Measurements from ENCODE around the gene MPHOSPH9.
A peak's percentile ranks its signal among the peaks of the same experiment; 100 is the strongest.

Gene MPHOSPH9

DNA sequence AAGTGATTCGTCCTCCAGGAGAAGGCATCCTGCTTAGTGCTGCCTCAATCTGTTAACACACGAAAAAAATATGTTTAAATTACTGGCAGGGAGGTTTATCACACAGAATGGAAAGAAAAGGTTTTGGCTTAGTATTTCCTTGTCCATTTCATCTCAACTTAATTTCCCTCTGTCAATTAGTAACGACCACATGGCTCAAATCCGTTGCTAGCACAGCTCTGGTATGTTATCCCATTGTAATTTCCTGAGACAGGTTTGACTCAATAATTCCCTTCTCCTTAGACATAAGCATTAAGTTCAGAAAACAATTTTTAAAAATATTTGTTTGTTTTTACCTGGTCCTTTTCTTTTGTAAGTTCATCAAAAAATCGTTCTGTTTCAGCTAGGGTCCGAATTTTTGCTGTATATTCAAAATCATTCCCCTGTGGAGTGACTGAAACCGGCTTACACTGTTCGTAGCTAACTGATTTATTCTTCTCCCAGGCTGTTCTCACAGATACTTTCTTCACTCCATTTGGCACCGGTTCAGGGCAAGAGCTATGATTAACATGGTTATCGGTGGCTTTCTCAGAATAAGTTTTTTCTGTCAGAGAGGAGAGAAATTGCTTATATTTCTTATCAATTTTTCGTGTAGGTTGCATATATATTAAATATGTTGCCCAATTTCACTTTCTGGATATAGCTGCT is 72.0 kb downstream of the MPHOSPH9 start:
- no peak overlapping the region for H3K4me3 ChIP-seq (replicated peaks in 1 of 2; ENCODE audit: low read depth in 2 of 2, low read length in 2 of 2)
- DNase-seq (ENCODE audit: low read depth in 2 of 2): peak; percentile 25 to 54
- TF ChIP-seq, protein P1, sequence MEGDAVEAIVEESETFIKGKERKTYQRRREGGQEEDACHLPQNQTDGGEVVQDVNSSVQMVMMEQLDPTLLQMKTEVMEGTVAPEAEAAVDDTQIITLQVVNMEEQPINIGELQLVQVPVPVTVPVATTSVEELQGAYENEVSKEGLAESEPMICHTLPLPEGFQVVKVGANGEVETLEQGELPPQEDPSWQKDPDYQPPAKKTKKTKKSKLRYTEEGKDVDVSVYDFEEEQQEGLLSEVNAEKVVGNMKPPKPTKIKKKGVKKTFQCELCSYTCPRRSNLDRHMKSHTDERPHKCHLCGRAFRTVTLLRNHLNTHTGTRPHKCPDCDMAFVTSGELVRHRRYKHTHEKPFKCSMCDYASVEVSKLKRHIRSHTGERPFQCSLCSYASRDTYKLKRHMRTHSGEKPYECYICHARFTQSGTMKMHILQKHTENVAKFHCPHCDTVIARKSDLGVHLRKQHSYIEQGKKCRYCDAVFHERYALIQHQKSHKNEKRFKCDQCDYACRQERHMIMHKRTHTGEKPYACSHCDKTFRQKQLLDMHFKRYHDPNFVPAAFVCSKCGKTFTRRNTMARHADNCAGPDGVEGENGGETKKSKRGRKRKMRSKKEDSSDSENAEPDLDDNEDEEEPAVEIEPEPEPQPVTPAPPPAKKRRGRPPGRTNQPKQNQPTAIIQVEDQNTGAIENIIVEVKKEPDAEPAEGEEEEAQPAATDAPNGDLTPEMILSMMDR (IDR thresholded peaks at IDR 0.05; ENCODE audit: low read depth, low read length): no peak

DNA sequence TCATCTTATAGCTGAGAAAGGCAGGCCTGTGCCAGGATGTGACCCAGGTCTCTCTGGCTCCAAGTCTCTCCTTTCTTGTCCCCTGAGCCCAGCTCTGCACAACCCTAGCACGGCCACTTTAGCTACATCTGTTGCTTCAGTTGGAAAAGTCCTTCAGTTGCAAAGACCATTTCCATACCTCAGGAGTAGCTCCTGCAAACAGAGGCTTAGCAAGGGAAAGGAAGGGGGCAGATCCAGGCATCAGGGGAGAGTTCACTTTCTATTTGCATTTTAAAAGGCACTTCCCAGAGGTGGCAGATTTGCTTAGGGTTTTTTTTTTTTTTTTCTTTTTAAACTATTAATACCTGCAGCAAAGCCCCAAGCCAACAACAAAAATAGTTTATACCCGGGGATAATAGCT is 79.0 kb downstream of the MPHOSPH9 start:
- H3K4me3 ChIP-seq (replicated peaks in 1 of 2; ENCODE audit: low read depth in 2 of 2, low read length in 2 of 2): no peak overlapping the region
- TF ChIP-seq, protein P1 (IDR thresholded peaks at IDR 0.05; ENCODE audit: low read depth, low read length): no peak

DNA sequence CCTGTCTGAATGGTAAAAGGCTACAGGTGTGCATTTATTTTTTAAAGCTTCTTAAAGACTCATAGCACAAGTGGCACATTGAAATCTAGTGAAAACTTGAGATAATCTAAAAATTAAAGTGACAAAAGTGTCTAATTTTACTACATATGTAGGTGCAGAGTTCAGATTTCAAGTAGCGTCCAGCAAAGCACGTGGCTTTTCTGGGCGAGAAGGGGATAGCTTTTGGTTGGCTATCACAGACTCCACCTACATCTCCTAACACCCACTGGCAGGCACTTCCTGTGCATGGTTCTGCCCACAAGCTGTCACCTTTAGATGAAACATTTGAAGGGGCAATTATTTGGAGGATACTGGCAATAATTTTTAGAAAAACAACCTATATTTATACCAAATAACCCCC is 80.1 kb downstream of the MPHOSPH9 start:
- TF ChIP-seq, protein P1 (IDR thresholded peaks at IDR 0.05; ENCODE audit: low read depth, low read length): no peak
- no peak for DNase-seq (ENCODE audit: low read depth in 2 of 2)

More for the DNA sequence above, 79.0 kb downstream of the MPHOSPH9 start:
- DNase-seq (ENCODE audit: low read depth in 2 of 2): no peak

DNA sequence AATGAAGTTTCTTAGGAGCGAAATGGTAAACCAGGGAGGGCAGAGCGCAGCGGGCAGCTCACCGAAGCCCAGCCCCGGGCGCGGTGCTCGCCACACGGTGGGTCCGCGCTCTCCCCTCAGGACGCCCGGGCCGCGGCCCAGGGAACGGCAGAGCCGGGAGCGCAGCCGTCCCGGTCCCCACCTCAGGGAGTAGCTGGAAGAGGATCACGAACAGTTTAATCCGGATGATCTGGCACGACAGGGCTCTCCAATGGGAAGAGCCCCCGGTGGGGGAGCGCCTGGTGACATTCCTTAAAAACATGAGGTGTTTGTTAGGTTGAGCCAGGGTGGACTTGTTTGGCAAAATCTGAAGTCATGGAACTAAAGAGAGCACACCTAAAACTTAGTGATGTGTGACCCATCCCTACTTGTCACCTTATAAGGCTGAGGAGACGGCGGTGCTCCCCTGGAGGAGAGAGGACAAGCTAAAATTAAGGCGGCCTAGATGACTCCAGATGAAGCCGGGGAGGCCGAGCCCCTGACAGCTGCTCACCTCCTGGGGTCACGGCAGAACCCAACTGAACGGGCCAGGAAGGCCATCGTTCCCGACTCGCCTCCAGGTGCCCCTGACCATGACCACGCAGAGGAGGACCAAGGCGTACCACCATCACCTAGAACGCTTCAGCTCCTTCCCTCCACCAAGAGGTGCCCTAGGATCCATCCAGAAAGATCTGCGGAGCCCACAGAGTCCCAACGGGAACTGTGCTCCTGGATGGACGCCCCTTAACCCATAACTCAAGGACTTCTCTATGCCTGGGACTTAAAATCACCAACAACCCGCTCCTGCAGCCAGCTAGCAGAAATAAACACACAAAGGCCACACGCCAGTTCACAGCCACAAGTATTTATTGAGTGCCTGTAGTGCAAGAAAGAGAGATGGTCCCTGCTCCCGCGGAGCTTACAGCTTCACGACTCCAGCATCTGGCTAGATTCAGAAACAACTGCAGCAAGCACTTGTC is 81.2 kb downstream of the MPHOSPH9 start:
- TF ChIP-seq, protein P1 (IDR thresholded peaks at IDR 0.05; ENCODE audit: low read depth, low read length): no peak
- peak overlapping the region; percentile 50 to 57 for H3K4me3 ChIP-seq (replicated peaks in 1 of 2; ENCODE audit: low read depth in 2 of 2, low read length in 2 of 2)
- no peak for DNase-seq (ENCODE audit: low read depth in 2 of 2)

More for the DNA sequence above, 80.1 kb downstream of the MPHOSPH9 start:
- H3K4me3 ChIP-seq (replicated peaks in 1 of 2; ENCODE audit: low read depth in 2 of 2, low read length in 2 of 2): no peak overlapping the region

DNA sequence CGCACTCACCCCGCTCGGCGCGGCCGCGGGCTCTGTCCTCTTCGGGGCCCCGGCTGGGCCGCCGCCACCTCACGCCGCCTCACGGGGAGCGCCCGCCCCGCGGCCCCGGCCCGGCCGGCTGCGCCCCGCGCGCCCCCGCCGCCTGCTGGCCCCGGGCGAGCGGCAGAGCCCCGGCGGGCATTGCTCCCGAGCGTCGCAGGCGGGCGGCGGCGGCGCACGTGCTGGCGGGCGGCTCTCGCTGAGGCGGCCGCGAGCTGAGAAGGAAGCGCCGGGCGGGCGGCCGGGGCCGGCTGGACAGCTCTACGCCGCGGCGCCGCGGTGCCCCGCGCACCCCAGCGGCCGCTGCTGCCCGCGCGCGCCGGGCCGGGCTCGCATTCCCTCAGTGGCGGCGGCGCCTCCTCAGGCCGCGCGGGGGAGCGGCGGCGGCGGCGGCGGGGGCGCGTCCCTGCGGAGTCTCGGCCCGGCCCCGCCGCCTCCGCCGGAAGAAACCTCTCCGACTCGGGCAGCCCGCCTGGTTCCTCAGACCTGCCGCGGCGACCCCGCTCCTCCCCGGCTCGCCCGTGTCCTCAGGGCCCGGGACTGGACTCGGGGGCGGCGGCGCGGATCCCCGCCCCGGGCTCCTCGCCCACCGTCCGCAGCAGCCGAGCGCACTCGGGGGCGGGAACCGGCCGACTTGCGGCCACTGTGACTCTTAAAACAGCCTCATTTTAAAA is 82.0 kb downstream of the MPHOSPH9 start, which contains the start of gene PITPNM2:
PITPNM2 (minus strand) TSS at position 347 of the 713 bp plus-strand sequence. CDS start 116,500 bp downstream, outside the sequence.
- TF ChIP-seq, protein P1 (IDR thresholded peaks at IDR 0.05; ENCODE audit: low read depth, low read length): no peak
- peak; percentile 47 to 73 for DNase-seq (ENCODE audit: low read depth in 2 of 2)
- H3K4me3 ChIP-seq (replicated peaks in 1 of 2; ENCODE audit: low read depth in 2 of 2, low read length in 2 of 2): peak within 1 kb of the TSS; percentile 70 to 75

DNA sequence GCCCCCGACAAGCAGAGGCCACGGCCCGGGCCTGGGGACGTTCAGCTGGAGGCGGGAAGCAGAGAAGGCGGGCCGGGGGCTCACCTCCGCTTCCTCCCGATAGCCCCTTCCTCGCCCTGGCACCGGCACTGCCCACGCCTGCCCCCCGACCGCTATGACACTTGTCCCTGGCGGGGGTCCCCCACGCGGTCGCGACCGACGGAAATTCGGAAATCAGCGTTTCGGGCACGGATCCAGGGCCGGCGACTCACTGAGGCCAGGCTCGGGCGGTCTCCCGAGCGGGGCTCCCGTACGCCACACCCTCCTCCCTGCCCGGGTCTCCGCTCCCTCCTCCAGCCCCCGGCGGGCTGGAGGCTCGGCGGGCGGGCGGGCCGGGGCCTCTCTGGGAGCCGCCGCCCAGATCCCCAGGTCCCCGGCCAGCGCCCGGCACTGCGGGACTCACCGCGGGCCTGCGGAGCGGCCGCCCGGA is 82.6 kb downstream of the MPHOSPH9 start:
- TF ChIP-seq, protein P1 (IDR thresholded peaks at IDR 0.05; ENCODE audit: low read depth, low read length): no peak
- peak in 1 of 2 donors; percentile 26 for DNase-seq (ENCODE audit: low read depth in 2 of 2)
- H3K4me3 ChIP-seq (replicated peaks in 1 of 2; ENCODE audit: low read depth in 2 of 2, low read length in 2 of 2): peak overlapping the region; percentile 70 to 75

All from cardiac fibroblast (primary cell).